Fibroblast of lung (primary cell): ENCODE results near the gene CEMP1. TPM values are rescaled to one million over a fixed set of nuclear protein-coding genes. Genes with fewer than 3 reads are reported as not detected.

ENCODE experiments used
- DNase-seq, 2 donors: peaks; one replicate each; pipeline versions ENCODE4 v3.0.0 to v3.0.0-alpha.2; 2010; ENCODE audit warnings: low read depth in 2 of 2
- H2AFZ ChIP-seq: 2 replicates; pipeline ENCODE4 v1.5.1; 2012; ENCODE audit warnings: low read length, control low read depth, inconsistent platforms
- H3K27ac ChIP-seq: 2 replicates; pipeline ENCODE4 v1.5.1; 2011; ENCODE audit warnings: low read length, control low read depth; ENCODE audit not compliant: insufficient read depth
- H3K27me3 ChIP-seq: 2 replicates; pipeline ENCODE4 v1.5.1; 2011; ENCODE audit warnings: mild to moderate bottlenecking, low read length; ENCODE audit not compliant: control insufficient read depth, insufficient read depth
- H3K36me3 ChIP-seq: 2 replicates; pipeline ENCODE4 v1.5.1; 2011; ENCODE audit warnings: low read length; ENCODE audit not compliant: control insufficient read depth, insufficient read depth
- H3K4me1 ChIP-seq: 2 replicates; pipeline ENCODE4 v1.5.1; 2011; ENCODE audit warnings: low read length; ENCODE audit not compliant: control insufficient read depth, insufficient read depth; ENCODE audit errors: extremely low read depth
- H3K4me2 ChIP-seq: 2 replicates; pipeline ENCODE4 v1.5.1; 2011; ENCODE audit warnings: low read length, control low read depth; ENCODE audit not compliant: insufficient read depth; ENCODE audit errors: extremely low read depth
- H3K4me3 ChIP-seq, 4 experiments: fragments of 200-600 bp in 1 of 4; sonication (generic) in 1 of 4; replicated peaks in 1 of 4; 2 replicates each; pipeline ENCODE4 v1.5.1; 2011 to 2016; ENCODE audit warnings: low read length in 4 of 4, low read depth in 3 of 4, mild to moderate bottlenecking in 3 of 4, control low read depth in 2 of 4, inconsistent platforms in 1 of 4, mixed read lengths in 1 of 4; ENCODE audit not compliant: insufficient read depth in 1 of 4; ENCODE audit errors: control extremely low read depth in 1 of 4
- H3K79me2 ChIP-seq: 2 replicates; pipeline ENCODE4 v1.5.1; 2012; ENCODE audit warnings: mild to moderate bottlenecking, low read length, inconsistent platforms; ENCODE audit not compliant: control insufficient read depth, insufficient read depth
- H3K9ac ChIP-seq: 2 replicates; pipeline ENCODE4 v1.5.1; 2011; ENCODE audit warnings: mild to moderate bottlenecking, low read length, control low read depth; ENCODE audit not compliant: insufficient read depth
- H3K9me3 ChIP-seq: 2 replicates; pipeline ENCODE4 v1.5.1; 2012; ENCODE audit warnings: low read depth, low read length; ENCODE audit not compliant: control insufficient read depth, insufficient read depth
- H4K20me1 ChIP-seq: 2 replicates; pipeline ENCODE4 v1.5.1; 2011; ENCODE audit warnings: low read length; ENCODE audit not compliant: control insufficient read depth, insufficient read depth; ENCODE audit errors: extremely low read depth
- CTCF ChIP-seq, 2 donors: IDR thresholded peaks in 1 of 2; conservative IDR thresholded peaks in 1 of 2; 1 replicate in 1 of 2; 2 replicates in 1 of 2; pipeline ENCODE4 v1.5.1; 2011 to 2012; ENCODE audit warnings: low read length in 2 of 2, control low read depth in 1 of 2, inconsistent platforms in 1 of 2, low read depth in 1 of 2, mild to moderate bottlenecking in 1 of 2
- EZH2 ChIP-seq: IDR thresholded peaks from 2 replicates; pipeline ENCODE4 v1.5.1; 2012; ENCODE audit warnings: low read length, control low read depth, mild to moderate bottlenecking; ENCODE audit errors: missing control alignments
- polyA plus RNA-seq, 2 donors: library from polyadenylated mRNA; depleted of rRNA in 1 of 2; stranded (reverse) in 1 of 2; unstranded in 1 of 2; fragments of >200 nt; gene quantifications; 2 replicates each; pipeline ENCODE4 v1.2.1, GENCODE V29; 2011 to 2012; ENCODE audit warnings: missing spikeins in 1 of 2
- total RNA-seq: library from RNA; depleted of rRNA; stranded (reverse); fragments of >200 nt; gene quantifications from 2 replicates; pipeline ENCODE4 v1.2.1, GENCODE V29; 2014

The CEMP1 gene
- total and polyA plus RNA-seq, 2 donors (not counting 1 experiment from before 2014, with no cell fraction given): not detected

GRCh38 chr16:2528161-2529060 lies 2.8 kb downstream of the CEMP1 start:
- Histone ChIP-seq H3K36me3 (peaks cover 38% of the 10 kb centered on the region), H3K79me2 (peaks cover under 1% of the 10 kb centered on the region), H2AFZ (no peak overlapping the region), H3K4me2 (no peak overlapping the region), H3K9me3 (no peaks in the 10 kb centered on the region), H4K20me1 (no peaks in the 10 kb centered on the region), H3K9ac (no peak overlapping the region), H3K27me3 (no peaks in the 10 kb centered on the region), H3K27ac (no peak overlapping the region), H3K4me1 (peaks cover 8% of the 10 kb centered on the region), H3K4me3 (no peak overlapping the region)
- no peak for DNase-seq
- no peak for TF ChIP-seq CTCF (conservative IDR thresholded peaks at IDR 0.05 in 1 of 2, IDR thresholded peaks at IDR 0.05 in 1 of 2; ENCODE audit: low read depth in 1 of 2, low read length in 2 of 2)
- no peak for TF ChIP-seq EZH2

GRCh38 chr16:2527784-2528100 lies 3.5 kb downstream of the CEMP1 start:
- no peaks in the 10 kb centered on the region for H3K27me3 ChIP-seq
- H4K20me1 ChIP-seq: no peaks in the 10 kb centered on the region
- H3K9me3 ChIP-seq: no peaks in the 10 kb centered on the region
- H2AFZ ChIP-seq: no peak overlapping the region
- H3K79me2 ChIP-seq: peaks cover 1% of the 10 kb centered on the region
- no peak overlapping the region for H3K27ac ChIP-seq
- H3K4me3 ChIP-seq: no peak overlapping the region
- DNase-seq: no peak
- H3K36me3 ChIP-seq: peaks cover 44% of the 10 kb centered on the region
- peaks cover 5% of the 10 kb centered on the region for H3K4me1 ChIP-seq
- TF ChIP-seq EZH2: no peak
- no peak for TF ChIP-seq CTCF (conservative IDR thresholded peaks at IDR 0.05 in 1 of 2, IDR thresholded peaks at IDR 0.05 in 1 of 2; ENCODE audit: low read depth in 1 of 2, low read length in 2 of 2)
- no peak overlapping the region for H3K4me2 ChIP-seq
- H3K9ac ChIP-seq: no peak overlapping the region

- Histone ChIP-seq H3K79me2 (peaks cover 1% of the 10 kb centered on the region), H4K20me1 (no peaks in the 10 kb centered on the region), H3K27me3 (no peaks in the 10 kb centered on the region), H3K4me2 (no peak overlapping the region), H2AFZ (no peak overlapping the region), H3K9ac (no peak overlapping the region), H3K4me3 (no peak overlapping the region), H3K4me1 (peaks cover 4% of the 10 kb centered on the region), H3K27ac (no peak overlapping the region), H3K9me3 (no peaks in the 10 kb centered on the region), H3K36me3 (peaks cover 44% of the 10 kb centered on the region)
- TF ChIP-seq EZH2 (no peak), CTCF (conservative IDR thresholded peaks at IDR 0.05 in 1 of 2, IDR thresholded peaks at IDR 0.05 in 1 of 2; ENCODE audit: low read depth in 1 of 2, low read length in 2 of 2) (no peak)
- DNase-seq: no peak
These were observed 4.0 kb downstream of the CEMP1 start for GRCh38 chr16:2527071-2527783.
